Erythroblast (primary cell): ENCODE results near the gene SUPT6H.

Source experiments
- GATA1 ChIP-seq: IDR thresholded peaks from 2 replicates; pipeline ENCODE4 v1.6.1; 2011; ENCODE audit warnings: low read depth, mild to moderate bottlenecking, control low read depth, low read length, moderate library complexity
- POLR2A ChIP-seq: IDR thresholded peaks from 2 replicates; pipeline ENCODE4 v1.6.1; 2011; ENCODE audit warnings: mild to moderate bottlenecking, low read length

DNA sequence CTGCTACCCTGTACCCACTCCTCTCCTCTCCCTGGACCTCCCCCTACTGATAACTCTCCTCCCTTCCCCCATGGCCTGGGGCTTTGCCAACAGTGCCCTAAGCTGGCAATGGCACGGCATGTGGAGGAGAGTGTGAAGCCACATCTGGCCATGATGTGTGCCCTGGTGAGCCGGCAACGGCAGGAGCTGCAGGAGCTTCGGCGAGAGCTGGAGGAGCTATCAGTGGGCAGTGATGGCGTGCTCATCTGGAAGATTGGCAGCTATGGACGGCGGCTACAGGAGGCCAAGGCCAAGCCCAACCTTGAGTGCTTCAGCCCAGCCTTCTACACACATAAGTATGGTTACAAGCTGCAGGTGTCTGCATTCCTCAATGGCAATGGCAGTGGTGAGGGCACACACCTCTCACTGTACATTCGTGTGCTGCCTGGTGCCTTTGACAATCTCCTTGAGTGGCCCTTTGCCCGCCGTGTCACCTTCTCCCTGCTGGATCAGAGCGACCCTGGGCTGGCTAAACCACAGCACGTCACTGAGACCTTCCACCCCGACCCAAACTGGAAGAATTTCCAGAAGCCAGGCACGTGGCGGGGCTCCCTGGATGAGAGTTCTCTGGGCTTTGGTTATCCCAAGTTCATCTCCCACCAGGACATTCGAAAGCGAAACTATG lies 87.0 kb downstream of the SUPT6H start:
- TF ChIP-seq POLR2A: no peak
- TF ChIP-seq GATA1: no peak
